Neural cell (in vitro differentiated cells): ENCODE measurements around the gene CFAP221. TPM values are rescaled to one million over a fixed set of nuclear protein-coding genes. Genes with fewer than 3 reads are reported as not detected.

ENCODE experiments used
- H2AFZ ChIP-seq: fragments of 200-600, 300-800 bp; sonication (generic), shearing (Covaris generic); 2 replicates; pipeline ENCODE4 v1.6.0; 2014; ENCODE audit warnings: low read depth, mild to moderate bottlenecking, antibody characterized with exemption, low read length, moderate library complexity
- H3F3A ChIP-seq: fragments of 200-600 bp; shearing (Covaris generic); 2 replicates; pipeline ENCODE4 v1.6.1; 2016; ENCODE audit warnings: mild to moderate bottlenecking, moderate library complexity, mixed read lengths, antibody characterized with exemption, low read length; ENCODE audit not compliant: insufficient read depth, poor library complexity, severe bottlenecking
- H3K27ac ChIP-seq: fragments of 200-600, 300-800 bp; sonication (generic), shearing (Covaris generic); 2 replicates; pipeline ENCODE4 v1.5.1; 2014; ENCODE audit warnings: mild to moderate bottlenecking, low read length, moderate library complexity
- H3K27me3 ChIP-seq: fragments of 300-800, 200-600 bp; sonication (generic), shearing (Covaris generic); 2 replicates; pipeline ENCODE4 v1.6.0; 2014; ENCODE audit warnings: mild to moderate bottlenecking, low read depth, low read length, moderate library complexity; ENCODE audit not compliant: insufficient read depth
- H3K36me3 ChIP-seq: fragments of 300-800, 200-600 bp; sonication (generic), shearing (Covaris generic); 2 replicates; pipeline ENCODE4 v1.5.1; 2014; ENCODE audit warnings: mild to moderate bottlenecking, antibody characterized with exemption, low read length, moderate library complexity; ENCODE audit not compliant: insufficient read depth
- H3K4me2 ChIP-seq: fragments of 300-800, 200-600 bp; sonication (generic), shearing (Covaris generic); 2 replicates; pipeline ENCODE4 v1.6.0; 2014; ENCODE audit warnings: mild to moderate bottlenecking, low read length
- H3K4me3 ChIP-seq: fragments of 300-800, 200-600 bp; sonication (generic), shearing (Covaris generic); 2 replicates; pipeline ENCODE4 v1.5.1; 2014; ENCODE audit warnings: mild to moderate bottlenecking, low read length, moderate library complexity
- H3K79me2 ChIP-seq: fragments of 200-600 bp; shearing (Covaris generic); replicated peaks from 2 replicates; pipeline ENCODE4 v1.6.0; 2014; ENCODE audit warnings: mild to moderate bottlenecking, low read length, moderate library complexity; ENCODE audit not compliant: insufficient read depth
- H3K9ac ChIP-seq: fragments of 300-800, 200-600 bp; sonication (generic), shearing (Covaris generic); 2 replicates; pipeline ENCODE4 v1.6.1; 2016; ENCODE audit warnings: mild to moderate bottlenecking, low read length, mixed read lengths
- H3K9me2 ChIP-seq: fragments of 200-600 bp; shearing (Covaris generic); 2 replicates; pipeline ENCODE4 v1.6.1; 2016; ENCODE audit warnings: mild to moderate bottlenecking, low read length, mixed read lengths; ENCODE audit not compliant: insufficient read depth
- H3K9me3 ChIP-seq: fragments of 200-600, 300-800 bp; sonication (generic), shearing (Covaris generic); 2 replicates; pipeline ENCODE4 v1.6.1; 2016; ENCODE audit warnings: mild to moderate bottlenecking, mixed run types, low read length, moderate library complexity, mixed read lengths
- H4K20me1 ChIP-seq: fragments of 200-600 bp; shearing (Covaris generic); 2 replicates; pipeline ENCODE4 v1.6.1; 2016; ENCODE audit warnings: mild to moderate bottlenecking, mixed run types; ENCODE audit not compliant: insufficient read depth
- CTCF ChIP-seq: fragments of 450-650 bp; IDR thresholded peaks from 2 replicates; pipeline ENCODE4 v1.5.1; 2014; ENCODE audit warnings: antibody characterized with exemption, mild to moderate bottlenecking, moderate library complexity; ENCODE audit not compliant: poor library complexity, severe bottlenecking
- EP300 ChIP-seq: fragments of 450-650 bp; conservative IDR thresholded peaks from 2 replicates; pipeline ENCODE4 v1.6.1; 2014; ENCODE audit warnings: antibody characterized with exemption, mild to moderate bottlenecking, moderate library complexity; ENCODE audit not compliant: poor library complexity, severe bottlenecking
- EZH2 ChIP-seq: fragments of 200-600, 300-800 bp; shearing (Covaris generic), sonication (generic); IDR thresholded peaks from 2 replicates; pipeline ENCODE4 v1.6.1; 2014; ENCODE audit warnings: antibody characterized with exemption, low read length, borderline replicate concordance, mild to moderate bottlenecking; ENCODE audit not compliant: insufficient read depth, poor library complexity, severe bottlenecking
- MXI1 ChIP-seq: fragments of 450-650 bp; conservative IDR thresholded peaks from 2 replicates; pipeline ENCODE4 v1.6.1; 2014; ENCODE audit warnings: antibody characterized with exemption, mild to moderate bottlenecking; ENCODE audit not compliant: poor library complexity, severe bottlenecking
- POLR2AphosphoS5 ChIP-seq: IDR thresholded peaks from 2 replicates; pipeline ENCODE4 v1.6.1; 2012
- RAD21 ChIP-seq: fragments of 450-650 bp; conservative IDR thresholded peaks from 2 replicates; pipeline ENCODE4 v1.6.1; 2014; ENCODE audit warnings: antibody characterized with exemption, mild to moderate bottlenecking, moderate library complexity
- SMC3 ChIP-seq: fragments of 450-650 bp; conservative IDR thresholded peaks from 2 replicates; pipeline ENCODE4 v1.6.1; 2014; ENCODE audit warnings: antibody characterized with exemption, mild to moderate bottlenecking, moderate library complexity; ENCODE audit not compliant: poor library complexity
- TAF1 ChIP-seq: IDR thresholded peaks from 2 replicates; pipeline ENCODE4 v1.6.1; 2012; ENCODE audit warnings: low read depth
- polyA plus RNA-seq: library from polyadenylated mRNA; depleted of rRNA; stranded (reverse); fragments of >200 nt; gene quantifications from 2 replicates; pipeline ENCODE4 v1.2.3, GENCODE V29; 2014
- TF ChIP-seq, protein P1 (sequence below): IDR thresholded peaks from 2 replicates; pipeline ENCODE4 v1.6.1; 2012; ENCODE audit warnings: borderline replicate concordance

Gene CFAP221
- polyA plus RNA-seq, 1 donor from 2014 or later: 7.0 TPM

- no peaks in the 10 kb centered on the region for H3K9me2 ChIP-seq
- TF ChIP-seq RAD21: no peak
- no peak for TF ChIP-seq TAF1
- TF ChIP-seq EZH2: no peak
- TF ChIP-seq MXI1: no peak
- no peak for TF ChIP-seq EP300
- no peak for TF ChIP-seq POLR2AphosphoS5
- TF ChIP-seq CTCF: no peak
- TF ChIP-seq, protein P1, sequence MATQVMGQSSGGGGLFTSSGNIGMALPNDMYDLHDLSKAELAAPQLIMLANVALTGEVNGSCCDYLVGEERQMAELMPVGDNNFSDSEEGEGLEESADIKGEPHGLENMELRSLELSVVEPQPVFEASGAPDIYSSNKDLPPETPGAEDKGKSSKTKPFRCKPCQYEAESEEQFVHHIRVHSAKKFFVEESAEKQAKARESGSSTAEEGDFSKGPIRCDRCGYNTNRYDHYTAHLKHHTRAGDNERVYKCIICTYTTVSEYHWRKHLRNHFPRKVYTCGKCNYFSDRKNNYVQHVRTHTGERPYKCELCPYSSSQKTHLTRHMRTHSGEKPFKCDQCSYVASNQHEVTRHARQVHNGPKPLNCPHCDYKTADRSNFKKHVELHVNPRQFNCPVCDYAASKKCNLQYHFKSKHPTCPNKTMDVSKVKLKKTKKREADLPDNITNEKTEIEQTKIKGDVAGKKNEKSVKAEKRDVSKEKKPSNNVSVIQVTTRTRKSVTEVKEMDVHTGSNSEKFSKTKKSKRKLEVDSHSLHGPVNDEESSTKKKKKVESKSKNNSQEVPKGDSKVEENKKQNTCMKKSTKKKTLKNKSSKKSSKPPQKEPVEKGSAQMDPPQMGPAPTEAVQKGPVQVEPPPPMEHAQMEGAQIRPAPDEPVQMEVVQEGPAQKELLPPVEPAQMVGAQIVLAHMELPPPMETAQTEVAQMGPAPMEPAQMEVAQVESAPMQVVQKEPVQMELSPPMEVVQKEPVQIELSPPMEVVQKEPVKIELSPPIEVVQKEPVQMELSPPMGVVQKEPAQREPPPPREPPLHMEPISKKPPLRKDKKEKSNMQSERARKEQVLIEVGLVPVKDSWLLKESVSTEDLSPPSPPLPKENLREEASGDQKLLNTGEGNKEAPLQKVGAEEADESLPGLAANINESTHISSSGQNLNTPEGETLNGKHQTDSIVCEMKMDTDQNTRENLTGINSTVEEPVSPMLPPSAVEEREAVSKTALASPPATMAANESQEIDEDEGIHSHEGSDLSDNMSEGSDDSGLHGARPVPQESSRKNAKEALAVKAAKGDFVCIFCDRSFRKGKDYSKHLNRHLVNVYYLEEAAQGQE: no peak
- TF ChIP-seq SMC3: no peak
- no peaks in the 10 kb centered on the region for H3K27me3 ChIP-seq
- no peak overlapping the region for H3K4me2 ChIP-seq
- H3K36me3 ChIP-seq: no peaks in the 10 kb centered on the region
- no peaks in the 10 kb centered on the region for H4K20me1 ChIP-seq
- H3K9ac ChIP-seq: no peak overlapping the region
- H3K79me2 ChIP-seq: no peaks in the 10 kb centered on the region
- H2AFZ ChIP-seq: no peak overlapping the region
- no peak overlapping the region for H3K27ac ChIP-seq
- no peaks in the 10 kb centered on the region for H3K9me3 ChIP-seq
- H3K4me3 ChIP-seq: no peak overlapping the region
- H3F3A ChIP-seq: no peaks in the 10 kb centered on the region
These were observed 47.6 kb upstream of the CFAP221 start for GRCh38 chr2:119496682-119497081.

DNA sequence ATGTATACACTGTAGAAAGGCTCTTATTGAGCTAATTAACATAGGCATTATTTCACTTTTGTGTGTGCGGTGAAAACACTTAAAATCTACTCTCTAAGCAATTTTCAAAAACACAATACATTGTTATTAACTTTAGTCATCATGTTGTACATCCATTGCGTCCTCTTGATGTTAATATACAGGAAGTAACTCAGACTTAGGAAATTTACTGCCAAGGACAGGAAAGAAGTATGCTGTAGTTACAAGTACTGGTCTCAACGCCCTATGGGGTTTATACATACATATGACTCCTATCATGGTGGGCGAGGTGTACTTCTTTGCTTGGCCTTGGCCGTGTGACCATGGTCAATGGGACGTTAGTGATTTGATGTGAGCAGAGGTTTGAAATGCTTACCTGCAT, 35.5 kb upstream of the CFAP221 start:
- Histone ChIP-seq H3K9me3 (no peaks in the 10 kb centered on the region), H3K9ac (no peak overlapping the region)

DNA sequence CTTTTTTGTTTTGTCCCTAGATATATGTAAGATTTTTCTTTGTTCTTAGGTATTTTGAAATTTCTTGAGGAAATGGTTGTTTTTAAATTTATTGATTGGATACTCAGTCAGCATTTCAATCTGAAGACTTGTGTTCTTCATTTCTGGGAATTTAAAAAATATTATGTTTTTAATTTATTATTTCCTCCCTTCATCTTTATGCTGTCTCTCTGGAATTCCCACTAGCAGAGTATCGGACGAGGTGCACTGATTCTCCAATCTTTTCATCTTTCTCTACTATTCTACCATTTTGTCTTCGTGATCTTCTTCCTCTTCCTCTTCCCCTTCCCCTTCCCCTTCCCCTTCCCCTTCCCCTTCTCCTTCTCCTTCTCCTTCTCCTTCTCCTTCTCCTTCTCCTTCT, 32.3 kb upstream of the CFAP221 start:
- Histone ChIP-seq H3K27me3 (no peaks in the 10 kb centered on the region), H3F3A (no peaks in the 10 kb centered on the region), H4K20me1 (no peaks in the 10 kb centered on the region), H3K36me3 (no peaks in the 10 kb centered on the region), H3K4me2 (no peak overlapping the region), H3K27ac (no peak overlapping the region), H3K4me3 (no peak overlapping the region), H3K9me2 (no peaks in the 10 kb centered on the region), H3K79me2 (no peaks in the 10 kb centered on the region), H3K9ac (no peak overlapping the region), H3K9me3 (no peaks in the 10 kb centered on the region), H2AFZ (no peak overlapping the region)
- no peak for TF ChIP-seq EZH2
- TF ChIP-seq, protein P1: no peak
- no peak for TF ChIP-seq POLR2AphosphoS5

More for the DNA sequence above, 35.5 kb upstream of the CFAP221 start:
- Histone ChIP-seq H3K9me2 (no peaks in the 10 kb centered on the region), H2AFZ (no peak overlapping the region), H3K79me2 (no peaks in the 10 kb centered on the region), H3K4me3 (no peak overlapping the region), H4K20me1 (no peaks in the 10 kb centered on the region), H3K27ac (no peak overlapping the region), H3K4me2 (no peak overlapping the region), H3F3A (no peaks in the 10 kb centered on the region), H3K27me3 (no peaks in the 10 kb centered on the region), H3K36me3 (no peaks in the 10 kb centered on the region)
- TF ChIP-seq SMC3: no peak
